Iris pigment epithelial cell (primary cell): ENCODE results near the gene CDC5L.
"Not testable (repeated sequence)": the region's sequence is repeated elsewhere in the genome, so short reads cannot be mapped to it uniquely, and the experiment has no call there.

Experiments
- DNase-seq: peaks from one replicate; pipeline ENCODE4 v3.0.0-alpha.2; 2011; ENCODE audit warnings: low read depth

CDC5L gene

DNA sequence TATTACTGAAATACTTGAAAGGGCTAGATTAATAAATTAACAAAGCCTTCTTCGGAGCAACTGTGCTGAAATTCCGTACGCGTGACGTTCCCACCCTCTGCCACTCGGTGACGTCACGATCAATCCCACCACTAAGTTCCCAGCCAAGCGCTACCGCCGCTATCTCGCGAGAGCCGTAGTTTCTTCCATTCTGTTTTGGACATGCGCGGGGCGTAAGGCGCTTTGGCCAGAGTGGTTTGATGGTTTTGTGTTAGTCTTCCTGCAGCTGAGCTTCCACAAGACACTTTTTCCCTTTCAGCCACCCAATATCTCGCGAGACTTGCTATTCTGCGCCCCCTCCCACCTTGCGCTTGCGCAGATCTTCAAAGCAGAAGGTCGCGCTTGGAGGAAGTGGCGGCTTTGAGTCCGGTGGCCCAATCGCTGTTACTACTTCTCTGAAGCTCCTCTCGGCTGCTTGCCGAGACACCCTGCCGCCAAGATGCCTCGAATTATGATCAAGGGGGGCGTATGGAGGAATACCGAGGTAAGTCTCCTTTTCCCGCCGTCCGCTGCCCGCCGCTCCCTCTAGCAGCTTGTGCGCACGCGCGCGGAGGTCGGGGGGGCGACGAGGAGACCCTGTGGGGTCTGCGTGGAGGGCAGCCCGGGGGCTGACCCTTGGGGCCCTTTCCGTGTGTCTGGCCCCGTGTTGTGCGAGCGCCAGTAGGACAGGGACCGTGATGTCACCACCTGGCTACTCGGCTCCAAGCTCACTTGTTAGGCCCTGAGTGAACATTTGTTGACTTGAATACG is at the start of gene CDC5L:
Gene CDC5L (plus strand): TSS at position 361 of the 789 bp plus-strand sequence. CDS start 118 bp downstream, at position 479.
- DNase-seq, result peak; percentile 99

DNA sequence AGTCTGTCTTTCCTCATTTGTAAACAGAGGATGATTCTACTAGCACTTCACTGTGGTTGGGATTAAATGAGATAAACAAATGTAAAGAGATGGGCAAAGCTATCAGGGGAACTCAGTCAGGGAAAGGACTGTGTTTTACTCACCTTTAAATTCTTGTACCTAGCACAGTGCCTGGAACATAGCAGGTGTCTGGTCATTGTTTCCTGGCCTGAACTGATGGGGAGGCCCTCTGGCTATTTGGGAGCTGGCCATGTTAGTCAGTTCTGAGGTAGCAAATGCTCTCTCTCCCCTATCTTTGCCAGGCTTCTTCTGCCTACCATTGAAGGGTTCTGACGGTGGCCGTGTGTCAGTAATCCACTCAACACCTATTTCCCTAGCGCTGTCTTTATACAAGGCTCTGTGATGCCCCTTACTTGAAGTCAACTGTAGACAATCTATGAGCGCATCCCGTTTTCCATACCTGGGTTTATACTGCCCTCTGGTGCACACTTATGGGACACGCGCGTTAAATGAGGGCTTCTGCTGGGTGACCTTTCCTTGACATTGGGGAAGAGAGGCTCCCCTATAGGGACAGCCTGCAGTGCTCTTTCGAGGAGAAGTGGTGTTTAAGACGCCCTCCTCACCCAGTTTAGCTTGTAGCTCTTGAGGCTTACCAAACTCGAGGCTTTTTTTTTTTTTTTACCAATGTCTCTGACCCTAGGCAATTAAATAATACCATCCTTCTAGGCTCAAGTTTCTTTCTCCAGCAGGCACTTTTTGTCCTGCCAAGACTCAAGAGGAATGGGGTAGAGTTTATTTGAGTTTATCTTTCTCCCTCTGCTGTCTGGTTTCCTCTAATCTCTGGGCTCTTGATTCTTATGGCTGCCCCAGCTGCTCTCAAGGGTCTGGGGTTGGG is 49.0 kb upstream of the CDC5L start:
- DNase-seq, result peak; percentile 44

DNA sequence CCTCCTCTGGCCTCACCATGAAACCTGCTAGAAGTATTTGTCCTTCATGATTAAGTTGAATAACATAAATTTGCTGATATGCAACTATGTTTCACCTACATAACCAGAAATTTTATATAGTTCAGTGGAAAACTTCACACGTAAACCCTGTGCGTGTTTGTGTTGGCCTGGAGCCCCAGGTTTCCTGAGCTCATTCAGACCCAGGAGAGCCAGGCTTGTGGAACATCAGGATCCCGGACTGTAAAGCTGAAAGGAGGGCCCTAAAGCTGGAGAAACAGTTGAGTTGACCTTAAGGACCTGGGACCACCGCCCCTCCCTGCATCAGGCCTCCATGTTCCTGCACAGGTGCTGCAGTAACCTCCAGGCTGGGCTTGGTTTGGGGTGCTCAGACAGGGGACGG is 48.2 kb upstream of the CDC5L start:
- no peak for DNase-seq

DNA sequence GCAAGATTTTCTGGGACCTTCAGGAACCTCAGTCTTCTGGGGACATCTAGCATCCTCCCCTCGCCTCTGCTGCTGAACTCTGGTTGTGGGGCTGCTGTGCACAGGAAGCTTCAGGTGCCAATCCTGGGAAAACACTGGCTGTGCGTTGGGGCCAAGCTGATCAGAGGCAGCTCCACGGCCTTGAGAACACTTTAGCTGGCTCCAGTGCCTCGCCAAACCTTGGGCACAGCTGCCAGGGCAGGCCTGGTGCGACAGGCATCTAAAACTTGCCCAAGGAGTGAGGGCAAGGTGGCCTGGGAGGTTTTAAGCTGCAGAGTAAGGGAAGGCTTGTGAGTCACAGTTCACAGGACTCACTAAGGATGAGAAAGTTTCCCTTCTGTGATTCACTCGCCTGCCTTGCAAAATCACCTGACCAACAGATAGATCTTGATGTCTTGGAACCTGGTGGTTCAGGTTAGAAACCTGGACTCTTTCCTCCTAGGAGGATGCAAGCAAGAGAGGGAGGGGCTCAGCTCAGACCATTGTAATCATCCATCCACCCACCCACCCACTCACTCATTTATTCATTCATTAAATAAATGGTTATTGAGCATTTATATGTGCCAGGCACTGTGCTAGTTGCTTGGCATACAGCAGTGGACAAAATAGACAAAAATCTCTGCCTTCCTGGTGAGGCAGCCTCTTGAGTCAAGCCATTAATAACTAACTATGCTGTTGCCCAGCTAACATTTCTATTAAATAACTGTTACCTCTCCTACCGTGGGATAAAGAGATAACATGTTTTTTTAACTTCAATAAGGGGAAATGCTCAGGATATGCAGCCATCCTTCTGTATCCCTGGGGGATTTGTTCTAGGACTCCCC is 47.5 kb upstream of the CDC5L start:
- DNase-seq, result peak; percentile 79

DNA sequence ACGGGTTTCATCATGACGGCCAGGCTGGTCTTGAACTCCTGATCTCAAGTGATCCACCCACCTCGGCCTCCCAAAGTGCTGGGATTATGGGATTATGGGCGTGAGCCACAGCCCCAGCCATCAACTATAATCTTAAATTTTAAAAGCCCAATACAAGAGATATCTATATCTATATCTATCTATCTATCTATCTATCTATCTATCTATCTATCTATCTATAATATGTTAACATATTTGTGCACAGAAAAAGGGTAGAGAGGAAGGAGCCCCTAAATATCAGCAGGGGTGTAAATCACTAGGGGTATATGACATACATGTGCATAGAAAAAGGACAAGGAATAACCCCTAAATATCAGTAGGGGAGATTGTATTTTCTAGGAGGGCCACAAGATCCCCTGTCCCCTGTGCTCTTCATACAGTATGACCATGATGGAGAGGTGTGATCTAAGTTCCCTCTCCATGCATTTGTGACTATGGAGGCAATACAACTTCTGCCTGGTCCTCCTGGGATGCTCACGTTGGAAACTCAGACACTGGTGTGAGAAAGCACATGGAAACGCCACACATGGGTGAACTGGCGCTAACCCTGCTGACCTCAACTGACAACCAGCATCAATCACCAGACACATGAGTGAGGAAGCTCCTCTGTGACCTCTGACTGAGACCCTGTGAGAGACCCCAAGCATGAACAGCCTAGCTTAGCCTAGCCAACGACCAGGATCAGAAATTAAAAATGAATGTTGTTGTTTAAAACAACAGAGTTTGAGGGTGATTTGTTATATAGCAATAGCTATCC is 46.2 kb upstream of the CDC5L start:
- no peak for DNase-seq

DNA sequence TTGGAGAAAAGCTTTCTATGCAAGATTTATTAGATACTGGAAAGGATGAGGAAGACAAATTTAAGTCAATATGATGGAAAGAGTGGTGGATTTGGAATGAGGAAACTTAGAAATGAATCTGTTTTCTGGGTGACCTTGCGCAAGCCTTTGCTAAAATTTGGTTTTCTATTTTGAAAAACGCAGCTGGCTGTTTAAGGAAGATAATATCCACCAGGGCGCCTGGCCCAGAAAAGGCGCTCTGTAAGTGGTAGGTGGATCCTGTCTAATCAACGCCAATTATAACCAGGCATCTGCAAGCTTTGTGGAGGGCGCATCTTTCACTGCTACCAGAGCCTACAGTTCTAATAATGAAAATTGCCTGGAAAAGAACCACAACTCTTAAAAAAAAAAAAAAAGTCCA is 45.5 kb upstream of the CDC5L start:
- no peak for DNase-seq

DNA sequence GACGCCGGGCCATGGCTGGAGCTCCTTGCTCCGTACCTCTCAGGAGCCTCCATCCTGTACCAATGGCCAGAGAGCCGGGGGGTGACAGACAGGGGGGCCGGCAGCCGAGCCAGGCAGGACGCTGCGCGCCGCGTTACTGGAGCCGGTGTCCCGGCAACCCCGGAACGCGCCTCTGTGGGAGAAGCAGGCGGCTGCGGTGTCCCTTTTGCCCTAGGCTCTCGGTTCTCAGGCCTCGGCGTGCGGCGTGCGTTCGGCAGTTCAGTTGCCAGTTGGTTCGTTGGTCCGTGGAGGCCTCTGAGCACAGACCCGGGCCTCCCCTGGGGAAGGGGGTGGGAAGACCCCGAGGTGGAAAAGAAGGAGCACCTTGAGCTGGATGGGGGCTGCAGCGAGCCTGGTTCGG is 45.0 kb upstream of the CDC5L start, which contains the start of gene SPATS1:
Gene SPATS1 (plus strand): TSS at position 162 of the 400 bp plus-strand sequence. CDS start 446 bp downstream, outside the sequence.
- DNase-seq, result peak; percentile 6

DNA sequence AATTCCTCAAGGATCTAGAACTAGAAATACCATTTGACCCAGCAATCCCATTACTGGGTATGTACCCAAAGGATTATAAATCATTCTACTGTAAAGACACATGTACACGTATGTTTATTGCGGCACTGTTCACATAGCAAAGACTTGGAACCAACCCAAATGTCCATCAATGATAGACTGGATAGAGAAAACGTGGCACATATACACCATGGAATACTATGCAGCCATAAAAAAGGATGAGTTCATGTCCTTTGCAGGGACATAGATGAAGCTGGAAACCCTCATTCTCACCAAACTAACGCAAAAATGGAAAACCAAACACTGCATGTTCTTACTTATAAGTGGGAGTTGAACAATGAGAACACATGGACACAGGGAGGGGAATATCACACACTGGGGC is 40.7 kb upstream of the CDC5L start:
- not testable (repeated sequence) for DNase-seq

DNA sequence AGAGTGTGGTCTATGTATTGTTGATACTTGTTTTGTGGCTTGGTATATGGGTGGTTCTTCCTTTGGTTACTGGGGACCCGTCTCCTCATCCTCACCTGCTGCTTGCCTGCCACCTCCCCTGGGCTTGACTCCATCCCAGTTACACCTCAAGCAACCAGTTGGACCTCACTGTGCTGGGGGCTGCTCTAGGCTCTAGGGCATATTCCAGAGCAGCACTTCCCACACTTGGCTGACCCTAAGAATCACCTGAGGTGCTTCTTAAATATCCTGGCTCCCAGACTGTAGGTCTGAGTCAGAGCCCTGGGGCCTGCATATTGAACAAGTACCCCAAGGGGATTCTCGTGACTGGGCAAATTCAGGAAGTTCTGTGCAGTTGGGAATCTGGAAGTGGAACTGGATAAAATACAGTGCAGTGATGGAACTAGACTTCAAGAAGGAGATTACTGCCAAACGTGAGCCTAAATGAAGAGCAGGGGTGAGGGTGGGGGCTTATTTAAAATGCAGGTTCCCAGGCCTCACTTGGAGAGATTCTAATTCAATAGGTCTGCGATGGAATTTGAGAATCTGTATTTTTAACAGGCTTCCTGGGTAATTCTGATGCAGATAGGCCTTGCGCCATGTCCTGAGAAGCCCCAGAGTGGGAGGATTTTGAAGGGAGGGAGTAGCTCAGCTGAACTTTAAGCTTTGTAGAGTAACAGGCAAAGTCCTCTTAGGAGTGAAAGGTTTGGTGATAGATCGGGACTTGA is 37.4 kb upstream of the CDC5L start:
- DNase-seq, result no peak

DNA sequence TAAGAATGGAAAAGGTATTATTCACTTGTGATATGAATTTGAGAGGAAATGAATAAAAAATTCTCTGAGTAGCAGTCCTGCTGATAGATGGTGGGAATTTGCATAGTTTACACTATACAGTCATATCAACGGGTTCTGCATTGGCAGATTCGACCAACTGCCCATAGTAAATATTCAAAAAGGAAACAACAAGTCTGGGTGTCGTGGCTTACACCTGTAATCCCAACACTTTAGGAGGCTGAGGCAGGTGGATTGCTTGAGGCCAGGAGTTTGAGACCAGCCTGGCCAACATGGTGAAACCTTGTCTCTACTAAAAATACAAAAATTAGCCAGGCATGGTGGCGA is 36.9 kb upstream of the CDC5L start:
- DNase-seq, result not testable (repeated sequence)

DNA sequence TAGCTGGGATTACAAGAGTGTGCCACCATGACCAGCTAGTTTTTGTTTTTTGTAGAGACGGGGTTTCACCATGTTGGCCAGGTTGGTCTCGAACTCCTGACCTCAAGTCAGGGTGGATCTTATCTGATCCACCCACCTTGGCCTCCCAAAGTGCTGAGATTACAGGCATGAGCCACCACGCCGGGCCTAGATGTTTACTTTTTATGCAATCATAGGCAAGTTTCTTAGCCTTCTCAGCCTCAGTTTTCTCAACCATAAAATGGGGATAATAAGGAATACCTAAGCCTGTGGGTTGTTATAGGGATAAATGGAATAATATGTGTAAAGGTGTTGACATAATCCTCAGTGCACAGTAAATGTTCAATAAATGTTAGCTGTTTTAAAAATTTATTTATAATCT is 35.2 kb upstream of the CDC5L start:
- DNase-seq, result no peak

DNA sequence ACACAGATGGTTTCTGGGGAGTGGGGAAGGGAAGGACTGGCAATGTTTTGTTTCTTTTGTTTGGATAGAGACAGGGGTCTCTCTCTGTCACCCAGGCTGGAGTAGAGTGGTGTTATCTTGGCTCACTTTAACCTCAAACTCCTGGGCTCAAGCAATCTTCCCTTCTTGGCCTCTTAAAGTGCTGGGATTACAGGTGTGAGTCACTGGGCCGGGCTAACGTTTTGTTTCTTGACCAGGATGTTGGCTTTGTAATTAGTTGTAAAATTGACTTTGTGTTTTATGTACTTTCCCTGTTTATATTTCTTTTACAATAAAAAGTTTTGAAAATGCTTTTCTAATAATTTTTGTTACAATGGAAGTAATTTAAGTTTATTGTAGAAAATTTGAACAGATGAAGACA is 34.2 kb upstream of the CDC5L start:
- peak; percentile 17 for DNase-seq

DNA sequence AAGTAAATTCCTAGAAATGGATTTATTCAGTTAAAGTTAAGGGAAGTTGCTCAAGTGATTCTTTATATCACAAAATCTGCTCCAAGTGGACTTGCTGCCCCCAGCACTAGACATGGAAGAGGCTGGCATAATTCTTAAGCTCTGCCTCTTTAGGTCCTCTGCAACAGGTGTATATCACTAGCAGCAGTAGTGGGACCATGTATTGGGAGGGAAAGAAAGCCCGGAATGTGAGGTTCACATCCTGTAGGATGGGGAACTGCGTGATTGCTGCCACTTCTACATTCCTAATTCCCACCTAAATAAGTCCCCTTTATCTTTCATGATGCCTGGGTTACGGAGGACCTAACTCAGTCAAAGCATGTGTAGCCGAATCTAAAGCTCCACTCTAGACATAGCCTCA is 31.9 kb upstream of the CDC5L start:
- no peak for DNase-seq

DNA sequence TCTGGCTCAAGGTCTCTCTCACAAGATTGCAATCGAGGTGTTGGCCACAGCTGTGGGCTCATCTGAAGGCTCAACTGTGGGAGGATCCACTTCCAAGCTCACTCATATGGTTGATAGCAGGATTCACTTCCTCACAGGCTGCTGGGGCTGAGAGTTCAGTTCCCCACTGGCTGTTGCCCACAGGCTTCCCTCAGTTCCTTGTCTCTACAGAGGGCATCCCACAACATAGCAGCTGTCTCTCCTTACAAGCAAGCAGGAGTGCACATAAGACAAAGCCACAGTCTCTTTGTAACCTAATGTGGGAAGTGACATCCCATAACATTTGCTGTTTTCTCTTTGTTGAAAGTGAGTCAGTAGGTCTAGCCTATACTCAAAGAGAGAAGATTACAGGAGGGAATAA is 31.0 kb upstream of the CDC5L start:
- DNase-seq, result no peak

DNA sequence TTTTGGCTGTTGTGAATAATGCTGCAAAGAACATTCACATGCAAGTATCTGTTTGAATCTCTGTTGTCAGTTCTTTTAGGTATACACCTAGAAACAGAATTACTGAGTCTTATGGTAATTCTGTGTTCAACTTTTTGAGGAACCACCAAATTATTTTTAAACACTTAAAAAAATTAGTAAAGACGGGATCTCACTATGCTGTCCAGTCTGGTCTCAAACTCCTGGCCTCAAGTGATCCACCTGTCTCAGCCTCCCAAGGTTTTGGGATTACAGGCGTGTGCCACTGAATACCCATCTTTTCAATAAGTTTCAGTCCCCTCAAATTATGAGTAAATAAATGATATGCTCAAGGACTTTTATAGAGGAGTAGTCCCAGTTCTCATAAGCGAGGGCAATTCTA is 27.5 kb upstream of the CDC5L start:
- DNase-seq, result no peak

DNA sequence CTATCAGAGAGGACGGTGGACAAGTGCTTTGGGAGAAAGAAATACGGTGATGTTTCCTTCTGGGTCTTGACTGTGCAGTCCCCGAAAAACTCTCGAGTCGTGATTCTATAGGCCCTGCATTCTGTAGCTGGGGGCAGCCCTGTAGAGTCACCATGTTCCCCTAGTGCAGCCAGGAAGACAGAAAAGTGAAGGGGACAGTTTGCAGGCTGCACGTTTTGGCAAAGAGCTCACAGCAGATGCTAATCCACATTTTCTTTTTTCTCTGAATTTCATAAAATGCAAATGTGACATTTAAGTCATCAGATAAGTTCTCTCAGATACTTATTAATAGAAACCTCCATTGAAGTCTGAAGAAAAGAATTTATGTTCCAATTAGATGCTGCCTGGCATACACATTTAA is 25.6 kb upstream of the CDC5L start:
- no peak for DNase-seq

DNA sequence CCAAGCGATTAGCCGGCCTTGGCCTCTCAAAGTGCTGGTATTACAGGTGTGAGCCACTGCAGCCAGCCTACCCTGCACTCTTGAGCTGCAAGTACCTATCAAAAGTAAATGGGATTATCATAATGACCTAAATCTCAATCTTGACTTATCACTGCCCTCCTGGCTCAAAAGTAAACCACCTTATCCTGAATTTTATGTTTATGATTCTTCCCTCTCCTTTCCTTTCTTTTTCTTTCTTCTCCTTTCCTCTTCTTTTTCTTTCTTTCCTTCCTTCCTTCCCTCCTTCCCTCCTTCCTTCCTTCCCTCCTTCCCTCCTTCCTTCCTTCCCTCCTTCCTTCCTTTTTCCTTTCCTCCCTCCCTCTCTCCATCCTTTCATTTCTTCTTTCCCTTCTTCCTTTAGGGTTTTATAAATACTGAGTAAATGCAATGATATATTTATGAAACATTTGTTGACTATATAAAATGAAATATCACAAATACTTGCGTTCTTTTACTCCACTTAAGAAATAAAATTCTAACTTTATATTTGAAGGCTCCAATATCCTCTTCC is 24.1 kb upstream of the CDC5L start:
- no peak for DNase-seq

DNA sequence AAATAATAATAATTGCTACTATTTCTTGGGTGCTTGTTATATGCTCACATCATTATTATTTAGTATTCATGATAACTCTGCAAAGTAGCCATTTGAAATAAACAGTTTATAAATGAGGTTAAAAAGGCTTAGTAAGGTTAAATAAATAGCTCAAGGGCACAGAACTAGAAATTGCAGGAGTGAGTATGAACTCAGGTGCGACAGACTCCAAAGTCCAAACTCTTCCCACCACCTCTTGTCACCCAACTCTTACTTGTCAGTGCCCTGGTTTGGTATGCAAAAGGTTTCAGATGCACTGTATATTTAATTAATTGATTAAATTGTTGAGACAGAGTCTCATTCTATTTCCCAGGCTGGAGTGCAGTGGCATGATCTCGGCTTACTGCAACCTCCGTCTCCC is 20.7 kb upstream of the CDC5L start:
- DNase-seq, result no peak

DNA sequence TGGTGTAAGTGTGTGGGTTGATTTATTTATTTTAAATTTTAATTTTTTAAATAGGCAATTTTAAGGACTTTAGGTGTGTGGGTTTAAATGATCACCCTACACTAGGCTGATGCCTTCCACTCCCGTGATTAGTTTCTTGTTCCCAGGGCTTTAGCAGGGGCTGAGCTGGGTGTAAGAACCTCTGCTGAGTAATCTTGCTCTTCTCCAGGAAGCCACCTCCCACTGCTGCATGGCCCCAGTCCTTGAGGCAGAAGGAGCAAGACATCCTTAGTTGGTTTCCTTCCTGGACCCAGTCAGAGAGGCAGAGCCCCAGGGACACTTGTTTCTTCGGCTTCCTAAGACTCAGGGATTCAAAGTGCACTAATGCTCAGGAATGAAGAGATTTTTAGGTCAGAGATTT is 19.8 kb upstream of the CDC5L start:
- peak; percentile 28 for DNase-seq

DNA sequence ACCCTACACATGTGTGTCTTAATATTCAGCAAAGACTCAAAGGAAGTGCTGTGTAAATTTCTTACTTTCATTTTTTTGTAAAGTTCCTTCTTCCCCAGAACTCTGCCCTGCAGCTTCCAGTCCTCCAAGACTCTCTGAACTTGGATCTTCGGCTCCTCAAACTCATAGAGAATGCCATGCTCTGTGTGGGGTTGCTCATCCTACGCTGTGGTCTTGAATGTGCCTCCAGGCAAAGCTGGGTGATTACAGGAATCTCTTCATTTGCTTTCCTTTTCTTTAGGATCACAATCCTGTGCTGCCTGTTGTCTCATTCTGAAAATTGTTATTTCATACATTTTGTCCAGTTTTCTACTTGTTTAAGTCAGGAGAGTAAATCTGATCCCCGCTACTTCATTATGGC is 14.5 kb upstream of the CDC5L start:
- no peak for DNase-seq
